GM23338 (cell line): Measurements from ENCODE around the gene ZEB2. TPM values are rescaled to one million over a fixed set of nuclear protein-coding genes. Genes with fewer than 3 reads are reported as not detected.

Experiments
- ATAC-seq: fragments of 200-7000 bp; cut with Tn5 transposase; 3 replicates; pipeline ENCODE4 v1.9.1; 2020
- DNase-seq: peaks from one replicate; pipeline ENCODE4 v3.0.0-alpha.2; 2015; ENCODE audit warnings: low spot score
- H2AFZ ChIP-seq: fragments of 200-600 bp; sonication (generic); 2 replicates; pipeline ENCODE4 v1.8.0; 2016; ENCODE audit warnings: antibody characterized with exemption, mild to moderate bottlenecking, moderate library complexity
- H3F3A ChIP-seq: fragments of 200-600 bp; sonication (generic); replicated peaks from 2 replicates; pipeline ENCODE4 v1.8.0; 2017; ENCODE audit warnings: antibody characterized with exemption, mixed run types, low read depth
- H3K27ac ChIP-seq: fragments of 200-600 bp; sonication (generic); 2 replicates; pipeline ENCODE4 v1.6.1; 2016; ENCODE audit warnings: low read depth
- H3K27me3 ChIP-seq: fragments of 200-600 bp; sonication (generic); 2 replicates; pipeline ENCODE4 v1.8.0; 2016; ENCODE audit warnings: mild to moderate bottlenecking, mixed run types, moderate library complexity; ENCODE audit not compliant: insufficient read depth
- H3K36me3 ChIP-seq: fragments of 200-600 bp; sonication (generic); 2 replicates; pipeline ENCODE4 v1.8.0; 2016; ENCODE audit warnings: mild to moderate bottlenecking; ENCODE audit not compliant: insufficient read depth
- H3K4me1 ChIP-seq: fragments of 200-600 bp; sonication (generic); 2 replicates; pipeline ENCODE4 v1.8.0; 2016; ENCODE audit warnings: mild to moderate bottlenecking, moderate library complexity; ENCODE audit not compliant: insufficient read depth
- H3K4me2 ChIP-seq: fragments of 200-600 bp; sonication (generic); 2 replicates; pipeline ENCODE4 v1.7.1; 2017; ENCODE audit warnings: mixed run types
- H3K4me3 ChIP-seq: fragments of 200-600 bp; sonication (generic); 2 replicates; pipeline ENCODE4 v1.6.1; 2016; ENCODE audit warnings: mixed run types
- H3K79me2 ChIP-seq: fragments of 200-600 bp; sonication (generic); replicated peaks from 2 replicates; pipeline ENCODE4 v1.8.0; 2017; ENCODE audit warnings: mild to moderate bottlenecking; ENCODE audit not compliant: insufficient read depth
- H3K9me2 ChIP-seq: fragments of 200-600 bp; sonication (generic); 2 replicates; pipeline ENCODE4 v1.8.0; 2017; ENCODE audit not compliant: insufficient read depth
- H4K20me1 ChIP-seq: fragments of 200-600 bp; sonication (generic); replicated peaks from 2 replicates; pipeline ENCODE4 v1.8.0; 2017; ENCODE audit warnings: mild to moderate bottlenecking; ENCODE audit not compliant: insufficient read depth
- H3K27ac Mint-ChIP-seq: 2 replicates; pipeline ENCODE4 v1.8.0; 2020; ENCODE audit warnings: inconsistent platforms, mild to moderate bottlenecking, moderate library complexity, mixed read lengths
- H3K27me3 Mint-ChIP-seq: 3 replicates; pipeline ENCODE4 v1.8.0; 2022; ENCODE audit warnings: low read depth, mild to moderate bottlenecking, moderate library complexity, mixed read lengths, inconsistent platforms; ENCODE audit not compliant: insufficient read depth, poor library complexity
- H3K36me3 Mint-ChIP-seq: 3 replicates; pipeline ENCODE4 v1.8.0; 2021; ENCODE audit warnings: low read depth, mild to moderate bottlenecking, inconsistent platforms, moderate library complexity, mixed read lengths
- H3K4me1 Mint-ChIP-seq: 3 replicates; pipeline ENCODE4 v1.8.0; 2020; ENCODE audit warnings: mild to moderate bottlenecking, inconsistent platforms, mixed read lengths
- H3K4me3 Mint-ChIP-seq: 3 replicates; pipeline ENCODE4 v1.8.0; 2021; ENCODE audit warnings: moderate library complexity, mild to moderate bottlenecking, inconsistent platforms, mixed read lengths
- H3K9me3 Mint-ChIP-seq: 3 replicates; pipeline ENCODE4 v1.8.0; 2020; ENCODE audit warnings: moderate library complexity, mild to moderate bottlenecking, inconsistent platforms, mixed read lengths
- CREB1 ChIP-seq: fragments of 250-450 bp; sonication (Bioruptor Pico); IDR thresholded peaks from 2 replicates; pipeline ENCODE4 v1.5.0; 2020; ENCODE audit warnings: low read depth, mild to moderate bottlenecking, moderate library complexity
- CTCF ChIP-seq, 2 experiments: fragments of 200-600 bp in 1 of 2; sonication (generic) in 1 of 2; conservative IDR thresholded peaks; 2 replicates each; pipeline versions ENCODE4 v1.5.1 to v1.6.1; 2016 to 2017; ENCODE audit warnings: antibody characterized with exemption in 2 of 2, low read depth in 2 of 2, mild to moderate bottlenecking in 2 of 2, moderate library complexity in 1 of 2
- ETS1 ChIP-seq: IDR thresholded peaks from 2 replicates; pipeline ENCODE4 v1.6.1; 2016; ENCODE audit warnings: antibody characterized with exemption
- EZH2phosphoT487 ChIP-seq: fragments of 200-600 bp; sonication (generic); IDR thresholded peaks from one replicate; pipeline ENCODE4 v1.8.1; 2018; ENCODE audit warnings: antibody characterized with exemption; ENCODE audit not compliant: unreplicated experiment
- JUNB ChIP-seq: IDR thresholded peaks from one replicate; pipeline ENCODE4 v1.6.1; 2016; ENCODE audit warnings: antibody characterized with exemption; ENCODE audit not compliant: unreplicated experiment
- REST ChIP-seq: IDR thresholded peaks from one replicate; pipeline ENCODE4 v1.6.1; 2018; ENCODE audit warnings: antibody characterized with exemption; ENCODE audit not compliant: unreplicated experiment
- STAT1 ChIP-seq: IDR thresholded peaks from one replicate; pipeline ENCODE4 v1.6.1; 2016; ENCODE audit warnings: antibody characterized with exemption; ENCODE audit not compliant: unreplicated experiment
- ZNF462 ChIP-seq: fragments of 250-450 bp; sonication (Bioruptor Pico); IDR thresholded peaks from 2 replicates; pipeline ENCODE4 v1.5.0; 2020; ENCODE audit warnings: mild to moderate bottlenecking, moderate library complexity
- polyA plus RNA-seq: library from polyadenylated mRNA; unstranded; fragments of >200 nt; fragmentation: Nextera tagmentation; extraction: Ambion mirVana; gene quantifications from 2 replicates; pipeline ENCODE4 v1.2.1, GENCODE V29; 2016
- total RNA-seq: library from RNA; depleted of rRNA; stranded (reverse); fragments of >200 nt; shearing (Covaris generic); gene quantifications from 2 replicates; pipeline ENCODE4 v1.2.3, GENCODE V29; 2014

The ZEB2 gene
- total and polyA plus RNA-seq, 2 experiments from 2014 or later: 0.45 TPM; not detected in 1

GRCh38 chr2:144490857-144491256 lies 29.1 kb downstream of the ZEB2 start (continued):
- TF ChIP-seq REST (no peak), EZH2phosphoT487 (no peak), STAT1 (no peak)

GRCh38 chr2:144490017-144490416 lies 29.9 kb downstream of the ZEB2 start:
- no peak overlapping the region for H3K4me3 Mint-ChIP-seq
- no peaks in the 10 kb centered on the region for H3K79me2 ChIP-seq
- no peaks in the 10 kb centered on the region for H4K20me1 ChIP-seq
- DNase-seq: no peak
- no peaks in the 10 kb centered on the region for H3K9me2 ChIP-seq
- H3K27ac Mint-ChIP-seq: no peak overlapping the region
- H3K36me3 Mint-ChIP-seq: no peaks in the 10 kb centered on the region
- H2AFZ ChIP-seq: no peak overlapping the region
- H3K4me1 ChIP-seq: no peaks in the 10 kb centered on the region
- H3K27me3 ChIP-seq: no peaks in the 10 kb centered on the region
- no peak overlapping the region for H3K4me3 ChIP-seq
- ATAC-seq: no peak
- no peaks in the 10 kb centered on the region for H3K4me1 Mint-ChIP-seq
- H3K36me3 ChIP-seq: no peaks in the 10 kb centered on the region
- no peaks in the 10 kb centered on the region for H3K27me3 Mint-ChIP-seq
- no peak overlapping the region for H3K27ac ChIP-seq
- H3K4me2 ChIP-seq: no peak overlapping the region
- H3F3A ChIP-seq: no peaks in the 10 kb centered on the region
- no peaks in the 10 kb centered on the region for H3K9me3 Mint-ChIP-seq
- TF ChIP-seq CREB1 (CRISPR knock-in tag): no peak
- TF ChIP-seq REST: no peak
- no peak for TF ChIP-seq ZNF462 (CRISPR knock-in tag)
- no peak for TF ChIP-seq STAT1
- no peak for TF ChIP-seq CTCF (conservative IDR thresholded peaks at IDR 0.05; ENCODE audit: low read depth in 2 of 2)
- no peak for TF ChIP-seq JUNB
- TF ChIP-seq ETS1: no peak
